HG03432 (cell line): ENCODE data around the gene LBX1.

Source experiments
- ATAC-seq: cut with Tn5 transposase; IDR thresholded peaks from one replicate; pipeline ENCODE4 v1.9.1; 2021; ENCODE audit warnings: mild to moderate bottlenecking, moderate library complexity; ENCODE audit not compliant: unreplicated experiment

Gene LBX1

DNA sequence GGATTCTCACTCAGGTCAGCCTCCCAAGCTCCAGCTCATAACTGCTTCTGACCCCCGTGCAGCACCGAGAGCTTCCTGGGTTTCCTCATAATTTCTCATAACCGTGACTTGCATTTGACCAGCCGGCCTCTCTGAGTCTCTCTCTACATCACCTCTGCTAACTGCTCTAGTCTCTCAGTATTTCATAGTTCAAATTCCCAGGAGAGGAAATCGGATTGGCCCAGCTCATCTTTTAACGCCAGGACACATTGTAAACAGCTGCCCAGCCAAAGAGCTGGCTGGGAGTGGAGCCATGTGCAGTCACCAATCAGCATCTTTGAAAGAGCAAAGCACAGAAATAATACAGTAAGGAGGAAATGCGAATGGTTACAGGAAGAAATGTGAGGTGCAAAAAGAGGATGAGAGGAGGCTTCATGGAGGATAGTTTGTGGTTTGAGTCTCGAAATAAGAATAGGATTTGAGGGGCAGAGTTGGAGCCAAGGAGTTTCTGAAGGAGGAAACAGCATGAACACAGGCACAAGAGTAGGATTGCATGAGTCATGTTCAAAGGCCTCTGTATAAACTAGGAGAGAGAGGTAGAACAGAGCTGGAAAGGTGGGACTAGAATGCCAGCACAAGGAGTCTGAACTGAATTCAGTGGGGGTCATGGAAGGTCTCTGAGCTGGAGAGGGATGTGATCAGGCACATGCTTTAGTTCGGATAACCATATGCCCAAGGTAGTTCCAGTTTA lies 15.2 kb upstream of the LBX1 start:
- ATAC-seq, result no peak

DNA sequence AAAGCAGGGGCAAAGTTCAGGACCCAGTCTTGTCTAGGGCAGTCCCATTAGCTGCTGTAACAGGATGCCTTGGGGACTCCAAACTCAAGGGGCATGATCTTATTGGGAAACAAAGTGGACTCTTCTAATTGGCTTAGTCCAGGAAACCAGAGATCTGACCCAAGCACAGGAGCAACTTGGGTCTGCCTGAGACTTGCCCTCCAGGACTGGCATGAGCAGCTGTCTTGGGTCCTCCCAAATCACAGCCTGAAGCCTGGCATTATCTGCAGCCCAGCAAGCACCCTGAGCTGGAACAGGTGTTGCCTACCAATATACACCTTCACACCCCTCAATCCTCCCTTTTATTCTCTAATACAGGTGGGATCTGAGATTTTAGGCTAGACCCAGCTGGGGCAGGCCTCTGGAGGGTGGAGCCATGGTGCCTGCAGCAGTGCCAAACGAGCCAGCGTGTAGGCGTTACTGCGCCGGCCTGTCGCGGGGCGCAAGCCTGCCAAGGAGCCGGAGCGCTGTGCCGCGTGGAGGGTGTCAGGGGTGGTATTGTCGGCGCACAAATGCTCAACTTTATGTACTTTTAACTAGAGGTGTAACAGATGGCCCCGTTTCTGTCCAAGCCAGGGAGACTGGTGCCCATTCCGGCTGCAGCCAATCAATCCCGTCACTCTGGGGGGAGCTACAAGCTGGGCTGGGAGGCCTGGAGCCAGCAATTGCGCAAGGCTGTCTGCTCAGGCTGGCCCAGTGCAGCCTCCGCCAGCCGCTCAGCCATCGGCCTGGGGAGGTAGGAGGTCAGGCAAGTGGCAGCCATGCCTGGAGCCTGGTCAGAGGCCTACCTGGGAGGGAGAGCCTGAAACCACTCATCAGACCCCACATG lies 12.8 kb upstream of the LBX1 start:
- ATAC-seq, result no peak

DNA sequence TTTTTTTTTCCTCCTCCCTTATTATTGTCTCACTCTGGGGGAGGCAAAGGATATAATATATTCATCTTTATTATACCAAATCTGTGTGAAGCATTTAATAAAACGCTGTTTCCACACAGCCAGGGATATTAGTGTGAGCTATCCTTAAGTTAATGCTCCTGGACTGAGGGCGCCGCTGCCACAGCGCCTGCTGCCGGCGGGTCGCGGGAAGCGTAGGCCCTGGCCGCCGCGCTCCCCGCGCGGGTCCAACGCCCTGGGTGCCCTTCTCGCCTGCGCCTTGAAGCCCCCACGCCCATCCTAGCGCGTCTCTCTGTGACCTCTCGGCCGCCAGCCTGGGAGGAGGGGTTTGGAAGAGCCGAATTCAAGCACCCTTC lies 9.5 kb upstream of the LBX1 start:
- ATAC-seq, result no peak

DNA sequence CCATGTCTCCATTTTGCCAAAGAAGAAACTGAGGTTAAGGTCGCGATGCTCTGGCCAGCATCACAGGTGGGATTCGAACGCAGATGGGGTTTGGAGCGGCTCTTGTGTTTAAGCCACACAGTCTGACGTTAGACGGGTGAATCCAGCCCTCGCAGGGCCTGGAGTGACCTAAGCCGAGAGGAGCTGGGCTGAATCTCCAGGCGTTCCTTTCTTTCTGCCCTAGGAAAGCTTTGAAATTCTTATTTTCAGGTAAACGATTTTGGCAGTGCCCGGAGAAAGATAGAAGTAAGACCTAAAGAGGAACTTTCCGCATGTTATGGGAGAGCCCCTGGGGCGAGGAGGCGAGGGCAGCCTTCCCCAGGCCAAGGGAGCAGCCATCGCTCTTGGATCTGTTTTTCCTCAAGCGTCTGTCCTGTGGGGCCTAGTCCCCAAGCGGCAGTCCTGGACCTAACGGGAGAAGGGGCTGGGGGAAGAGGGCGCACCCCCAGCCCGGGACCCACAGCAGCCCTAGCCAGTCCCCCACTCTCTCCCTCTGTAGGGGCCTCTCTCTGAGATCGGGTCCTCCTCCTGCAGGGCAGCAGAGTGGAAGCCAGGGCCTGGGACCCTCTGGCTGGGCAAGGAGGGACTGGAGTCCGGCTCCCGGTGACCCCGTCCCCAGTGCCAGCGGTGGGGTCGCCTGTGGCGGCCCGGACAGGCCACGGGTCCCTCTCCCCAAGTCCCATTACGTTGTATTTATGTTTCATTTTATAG lies 8.9 kb upstream of the LBX1 start:
- no peak for ATAC-seq

DNA sequence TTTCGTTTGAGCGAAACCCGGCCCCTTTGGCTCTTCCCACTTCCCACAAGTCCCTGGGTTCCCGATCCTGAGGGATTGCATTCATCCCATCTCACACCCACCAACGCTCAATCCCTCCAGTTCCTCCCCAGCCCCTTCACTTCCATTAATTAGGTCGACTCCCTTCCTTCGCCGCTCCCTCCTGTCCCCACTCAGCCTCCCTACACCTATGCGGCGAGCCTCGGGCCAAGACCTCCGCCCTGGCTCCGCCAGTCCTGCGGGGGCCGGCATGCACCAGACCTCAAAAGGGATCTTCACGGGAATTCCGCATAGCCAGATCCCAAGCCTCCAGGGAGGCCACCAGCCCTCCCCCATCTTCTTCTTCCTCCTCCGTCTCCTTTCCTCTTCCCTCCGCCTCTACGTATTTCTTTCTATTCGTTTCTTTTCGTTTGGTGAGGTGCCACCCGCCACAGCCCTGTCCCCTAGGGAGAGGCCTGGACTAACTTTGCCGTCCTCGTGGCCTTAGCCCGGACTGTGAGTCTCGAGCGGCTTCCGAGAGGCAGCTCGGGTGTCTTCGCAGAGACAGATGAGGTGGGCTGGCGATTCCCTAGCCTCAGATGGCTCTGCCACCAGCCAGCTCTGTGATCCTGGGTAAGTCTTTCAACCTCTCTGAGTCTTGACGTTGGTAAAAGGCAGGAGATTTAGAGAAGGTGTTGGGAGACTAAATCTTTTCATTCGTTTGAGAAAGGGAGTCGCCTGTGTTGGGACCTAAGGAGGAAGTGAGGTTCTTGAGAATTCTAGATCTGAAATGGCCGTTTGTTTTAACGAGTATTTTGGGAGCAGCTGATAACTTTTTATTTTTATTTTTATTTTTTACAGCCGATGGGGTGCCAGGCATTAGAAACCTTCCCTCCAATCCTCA lies 8.1 kb upstream of the LBX1 start:
- no peak for ATAC-seq

DNA sequence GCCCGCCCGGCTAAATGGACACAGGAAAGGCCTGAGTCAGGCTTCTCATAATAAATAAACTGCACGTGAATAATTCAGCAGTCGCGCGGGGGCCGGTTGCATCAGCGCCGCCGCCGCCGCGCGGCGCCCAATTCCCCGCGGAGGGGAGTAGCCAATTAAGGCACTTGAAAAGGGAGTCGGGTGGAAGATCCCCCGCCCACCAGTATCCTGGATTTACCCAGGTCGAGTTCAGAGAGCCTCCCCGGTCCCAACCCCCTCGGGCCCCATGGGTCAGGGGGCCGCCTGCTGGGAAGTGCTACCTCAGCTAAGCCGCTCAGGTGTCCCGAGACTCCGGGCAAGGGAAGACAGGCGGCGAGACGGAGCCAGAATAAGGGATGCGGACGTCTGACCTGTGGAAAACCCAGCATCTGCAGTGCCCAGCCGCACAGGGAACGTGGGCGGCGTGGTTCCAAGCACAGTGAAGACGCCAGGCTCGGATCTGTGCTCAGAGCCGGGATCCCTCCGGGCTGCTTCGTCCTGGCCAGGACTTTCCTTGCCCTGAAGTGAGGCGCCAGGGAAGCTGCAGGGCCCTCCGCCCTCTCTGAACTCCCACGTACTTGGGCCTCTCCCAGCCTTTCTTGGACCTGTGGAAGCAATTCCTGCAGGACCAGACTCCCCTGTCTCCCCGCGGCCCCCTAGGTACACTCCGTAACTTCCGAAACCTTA lies 7.3 kb upstream of the LBX1 start:
- no peak for ATAC-seq

DNA sequence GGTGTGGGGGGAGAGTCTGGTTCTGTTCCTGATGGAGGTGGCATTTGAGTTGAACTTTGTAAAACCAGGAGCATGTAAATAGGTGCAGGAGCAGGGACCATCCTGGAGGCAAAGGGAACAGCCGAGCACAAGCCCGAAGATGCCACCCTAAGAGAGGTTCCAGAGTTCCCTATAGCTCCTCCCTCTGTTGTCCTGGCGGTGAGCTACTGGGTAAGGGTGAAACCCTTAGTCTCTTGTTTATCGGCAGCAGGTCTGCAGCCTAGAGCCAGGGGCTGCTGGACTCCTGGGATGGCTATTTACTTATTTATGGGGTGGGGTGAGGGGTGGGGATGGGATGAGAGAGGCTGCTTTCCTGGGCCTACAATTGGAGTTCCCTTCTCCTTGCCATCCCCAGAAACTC lies 6.5 kb upstream of the LBX1 start:
- ATAC-seq, result no peak

DNA sequence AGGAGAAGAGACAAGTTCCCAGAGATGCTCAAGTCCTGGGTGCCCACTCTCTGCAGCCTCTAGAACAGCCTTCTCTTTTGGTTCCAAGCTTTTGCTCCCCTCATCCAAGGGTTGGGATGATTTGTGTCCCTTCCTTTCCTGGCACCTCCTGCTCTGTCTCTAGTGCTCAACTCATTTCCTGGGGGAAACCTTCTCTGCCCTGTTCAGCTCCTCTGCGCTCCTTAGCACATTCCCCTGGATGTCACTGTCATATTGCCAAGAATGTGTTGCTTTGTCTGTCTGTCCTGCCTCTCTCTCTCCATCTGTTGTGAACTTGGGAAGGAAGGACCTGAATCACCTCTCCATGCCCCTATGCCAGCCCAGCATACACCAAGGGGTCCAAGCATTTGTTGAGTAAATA lies 5.1 kb upstream of the LBX1 start:
- no peak for ATAC-seq

DNA sequence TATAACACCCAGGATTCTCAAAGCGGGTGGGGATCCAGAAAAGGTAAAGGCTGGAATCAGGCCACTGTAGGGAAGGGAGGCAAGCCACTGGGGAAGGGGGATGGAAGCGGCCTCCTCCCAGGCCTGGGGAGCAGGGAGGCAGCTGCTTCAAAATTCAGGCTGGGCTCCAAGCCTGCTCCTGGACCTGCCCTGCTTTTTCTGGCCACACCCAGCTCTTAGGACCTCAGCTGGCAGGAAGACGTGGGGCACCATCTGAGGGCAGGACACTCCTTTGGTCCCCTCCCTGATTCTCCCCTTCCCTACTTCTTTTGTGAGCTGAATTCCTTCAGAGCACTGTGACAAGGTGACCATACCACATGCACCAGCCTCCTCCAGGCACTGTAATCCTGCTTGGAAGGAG lies 4.6 kb upstream of the LBX1 start:
- ATAC-seq, result no peak

DNA sequence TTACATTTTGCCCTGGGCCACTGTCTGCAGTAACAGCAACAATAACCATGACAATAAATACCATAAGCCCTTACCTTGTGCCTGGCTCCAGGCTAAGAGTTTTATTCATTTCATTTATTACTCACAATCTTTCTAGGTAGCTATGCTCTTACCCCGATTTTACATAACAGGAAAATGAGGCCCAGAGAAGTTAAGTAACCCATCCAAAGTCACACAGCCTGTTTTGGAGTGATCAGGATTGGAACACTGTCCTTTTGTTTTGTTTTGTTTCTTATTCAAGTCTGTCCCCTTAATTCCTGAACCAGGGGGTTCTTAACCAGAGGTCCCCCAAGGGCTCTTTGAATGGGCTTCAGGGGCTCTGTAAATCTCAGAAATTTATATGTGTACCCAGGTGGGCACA lies 4.2 kb upstream of the LBX1 start:
- no peak for ATAC-seq

DNA sequence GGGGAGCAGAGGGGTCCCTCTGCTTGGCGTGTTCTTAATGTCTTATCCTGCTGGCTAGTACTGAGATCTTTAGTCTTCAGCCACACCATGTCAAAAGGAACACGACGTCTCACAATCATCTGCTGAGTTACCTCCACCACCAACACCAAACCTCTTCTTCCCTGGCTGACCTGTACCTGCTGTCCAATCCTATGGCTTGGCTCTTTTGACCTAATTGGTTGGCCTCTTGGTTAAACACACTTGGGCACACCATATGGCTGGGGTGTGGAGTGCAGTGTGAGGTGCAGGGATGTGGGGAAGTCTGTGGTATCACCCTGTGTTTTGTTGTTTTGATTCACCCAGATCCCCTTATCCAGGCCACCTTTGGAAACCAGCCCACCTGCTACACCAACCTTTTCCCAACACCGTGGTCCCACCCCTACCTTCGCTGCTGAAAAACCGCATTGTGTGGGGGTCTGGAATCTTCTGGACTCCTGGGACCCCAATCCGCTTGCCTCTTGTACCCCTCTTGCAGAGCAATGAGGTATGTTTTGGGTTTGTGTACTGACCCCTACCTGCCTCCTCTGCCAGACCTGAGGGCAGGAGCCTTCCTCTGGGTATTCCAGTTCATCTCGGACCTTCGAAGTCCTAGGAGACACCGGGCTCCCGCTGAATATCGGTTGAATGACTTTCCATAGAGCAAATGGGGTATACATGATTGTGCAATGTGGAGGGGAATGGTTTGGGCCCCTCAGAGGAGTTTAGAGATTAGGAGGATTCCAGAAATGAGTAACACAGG lies 2.8 kb upstream of the LBX1 start:
- ATAC-seq, result no peak

DNA sequence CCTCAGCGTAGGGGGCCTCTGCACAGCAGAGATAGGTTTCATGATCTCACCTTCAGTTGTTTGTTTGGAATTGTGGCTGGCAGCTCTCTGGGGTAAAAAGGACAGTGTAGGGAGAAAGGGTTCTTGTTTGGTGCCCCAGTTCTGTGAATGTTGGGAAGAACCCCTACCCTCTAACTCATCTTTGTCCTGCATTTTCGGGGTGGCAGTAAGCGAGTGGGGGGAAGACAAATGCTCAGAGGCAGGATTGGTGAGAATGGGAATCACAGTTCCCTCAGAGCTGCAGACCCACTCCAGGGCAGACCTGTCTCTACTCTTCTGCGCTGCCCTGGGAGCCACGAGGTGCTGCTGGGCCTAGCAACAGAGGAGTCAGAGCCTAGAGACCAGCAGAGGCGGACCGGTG lies 1.8 kb upstream of the LBX1 start:
- ATAC-seq, result no peak

DNA sequence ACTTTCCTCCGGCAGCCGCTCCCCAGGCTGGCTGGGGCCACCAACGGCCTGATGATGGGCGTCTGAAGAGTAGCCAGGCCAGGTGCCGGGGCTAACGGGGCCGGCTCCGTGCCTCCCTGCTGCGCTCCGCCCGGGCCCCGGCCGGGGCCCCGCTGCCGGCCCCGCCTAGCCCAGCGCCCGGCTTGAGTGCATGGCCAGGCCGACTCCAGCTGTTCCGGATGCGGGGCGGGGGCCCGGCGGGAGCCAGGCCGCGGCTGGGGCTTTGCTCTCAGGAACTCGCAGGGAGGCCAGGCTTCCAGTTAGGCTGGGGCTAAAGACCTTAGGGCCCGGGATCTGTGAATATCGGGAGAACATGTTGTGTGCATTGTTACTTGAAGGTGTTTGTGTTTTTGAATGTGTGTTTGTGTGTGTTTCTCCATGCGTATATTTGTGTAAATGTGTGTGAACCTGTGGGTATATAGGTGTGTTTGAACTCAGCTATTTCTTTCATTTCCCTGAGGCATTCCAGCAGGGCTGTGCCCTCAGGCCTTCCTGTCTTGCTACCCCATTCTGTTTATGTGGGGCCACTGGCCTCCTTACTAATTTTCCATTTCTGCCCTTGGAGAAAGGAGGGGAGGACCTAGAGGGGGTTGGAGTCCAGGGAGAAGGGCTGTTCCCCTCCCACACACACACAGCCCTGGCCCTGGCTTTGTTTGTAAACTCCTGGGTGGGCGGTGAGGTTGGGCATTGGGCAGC lies 1.1 kb upstream of the LBX1 start:
- ATAC-seq, result no peak

DNA sequence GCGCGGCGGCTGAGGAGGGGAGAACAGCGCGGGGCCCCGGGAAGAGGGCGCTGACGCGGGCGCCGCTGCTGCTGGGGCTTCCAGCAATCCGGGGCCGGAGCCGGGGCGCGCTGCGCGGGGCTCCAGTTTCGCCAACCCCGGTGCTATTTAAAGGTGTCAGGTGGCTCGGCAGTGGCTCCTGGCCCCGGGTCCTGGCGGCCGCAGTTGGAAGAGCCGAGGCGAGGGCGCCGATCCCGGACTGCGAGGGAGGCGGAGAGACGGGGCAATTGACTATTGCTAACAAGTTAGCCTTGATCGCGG lies 347 bp downstream of the LBX1 start:
- ATAC-seq, result no peak

DNA sequence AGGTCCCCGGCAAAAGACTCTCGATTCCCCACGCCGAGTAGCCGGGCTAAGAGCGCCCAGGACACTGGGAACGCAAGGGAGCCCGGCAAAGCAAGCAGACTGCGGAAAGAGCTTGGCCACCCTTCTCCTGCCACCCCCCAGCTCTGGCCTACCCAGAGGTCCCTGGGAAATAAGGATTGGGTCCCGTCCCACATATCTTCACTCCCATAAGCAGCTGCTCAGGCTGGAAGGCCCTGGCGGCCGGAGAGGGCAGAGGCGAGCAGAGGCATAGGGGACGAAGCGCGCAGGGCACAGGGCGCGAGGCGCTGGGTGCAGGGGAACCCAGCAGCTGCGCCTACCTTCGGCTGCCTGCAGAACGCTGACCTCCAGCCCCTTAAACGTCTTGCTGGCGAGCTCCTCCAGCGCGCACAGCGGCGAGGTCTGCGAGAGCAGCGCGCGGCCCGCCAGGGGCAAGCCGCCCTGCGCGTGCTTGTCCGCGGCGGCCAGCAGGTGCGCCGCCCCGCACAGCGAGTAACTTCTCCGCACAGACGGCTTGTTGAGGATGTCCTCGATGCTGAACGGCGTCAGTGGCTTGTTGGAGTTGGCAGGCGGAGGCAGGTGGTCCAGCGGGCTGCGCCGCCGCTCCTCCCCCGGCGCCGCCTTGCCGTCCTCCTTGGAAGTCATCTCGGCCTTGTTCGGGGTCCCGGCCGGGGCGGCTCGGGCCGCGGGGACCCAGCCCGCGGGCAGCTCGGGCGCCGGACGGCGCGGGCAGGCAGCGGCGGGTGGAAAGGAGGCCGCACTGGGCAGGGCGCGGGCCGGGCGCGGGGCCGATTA lies 904 bp downstream of the LBX1 start:
- ATAC-seq, result no peak

DNA sequence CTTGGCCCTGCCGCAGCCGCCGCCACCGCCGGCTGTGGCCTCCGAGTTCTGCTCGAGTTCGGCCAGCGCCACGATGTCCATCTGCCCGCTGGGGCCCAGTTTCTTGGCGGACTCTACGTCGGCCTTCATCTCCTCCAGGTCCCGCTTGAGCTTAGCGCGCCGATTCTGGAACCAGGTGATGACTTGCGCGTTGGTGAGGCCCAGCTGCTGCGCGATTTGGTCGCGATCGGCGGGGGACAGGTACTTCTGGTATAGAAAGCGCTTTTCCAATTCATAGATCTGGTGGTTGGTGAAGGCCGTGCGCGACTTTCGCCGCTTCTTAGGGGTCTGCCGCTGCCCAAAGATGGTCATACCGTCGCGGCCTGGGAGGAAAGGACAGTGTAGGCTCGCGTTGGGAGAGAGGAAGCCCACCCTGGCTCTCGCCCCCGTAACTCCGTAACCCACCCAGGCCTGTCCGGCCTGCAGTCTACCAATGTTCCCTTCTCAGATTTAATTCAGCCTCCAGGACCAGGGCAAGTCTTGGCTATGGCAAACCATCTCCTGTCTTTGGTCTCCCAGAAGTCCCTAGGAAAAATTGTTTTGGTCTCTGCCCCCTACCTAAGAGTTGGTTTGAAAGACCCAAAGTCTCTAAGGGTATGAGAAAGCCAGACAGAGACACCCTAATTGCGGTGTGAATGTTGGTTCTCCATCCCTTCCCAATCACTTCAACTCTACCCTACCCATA lies 1.7 kb downstream of the LBX1 start:
- ATAC-seq, result no peak
